Measurements from ENCODE around the gene IL1RAP.
"Not testable (repeated sequence)": the region's sequence is repeated elsewhere in the genome, so short reads cannot be mapped to it uniquely, and the experiment has no call there.

Gene IL1RAP

DNA sequence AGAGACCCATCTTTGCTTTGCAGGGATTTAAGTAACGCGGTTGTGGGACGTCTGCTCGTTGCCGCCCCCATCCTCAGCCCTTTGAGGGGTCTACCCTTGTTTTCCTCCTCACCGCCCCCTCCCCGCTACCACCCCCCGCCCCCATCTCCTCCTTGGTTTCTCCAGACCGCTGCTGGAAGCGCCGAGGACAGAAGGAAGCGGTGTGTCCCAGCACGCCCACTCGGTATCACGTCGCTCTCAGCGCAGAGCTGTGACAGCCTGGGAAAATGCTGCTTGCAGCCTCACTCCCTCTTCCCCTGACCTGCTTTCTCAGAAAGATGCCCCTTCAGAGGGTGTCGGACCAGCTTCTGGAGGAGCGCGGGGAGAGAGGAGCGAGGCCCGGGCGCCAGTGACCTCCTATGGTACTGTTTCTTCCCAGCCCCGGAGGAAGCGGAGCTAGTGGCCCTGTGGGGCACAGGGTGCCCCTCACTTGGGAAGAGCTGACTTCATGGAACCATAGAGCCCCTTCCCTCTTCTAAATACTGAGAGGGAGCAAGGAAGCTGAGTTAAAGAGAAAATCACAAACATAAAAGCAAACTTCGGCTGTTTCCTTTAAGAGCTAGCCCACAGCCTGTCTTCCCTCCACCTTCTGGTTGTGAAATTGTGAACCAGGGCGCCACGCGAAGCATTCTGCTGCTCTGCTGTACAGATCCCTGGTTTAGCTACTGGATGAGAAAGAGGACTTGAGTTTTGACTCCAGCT is 698 bp downstream of the IL1RAP start:
- FAIRE-seq: no peak

- no peak for FAIRE-seq
Observed at GRCh38 chr3:190516416-190516815, 2.5 kb downstream of the IL1RAP start.

GRCh38 chr3:190517687-190518086 is 3.8 kb downstream of the IL1RAP start:
- no peak for FAIRE-seq

DNA sequence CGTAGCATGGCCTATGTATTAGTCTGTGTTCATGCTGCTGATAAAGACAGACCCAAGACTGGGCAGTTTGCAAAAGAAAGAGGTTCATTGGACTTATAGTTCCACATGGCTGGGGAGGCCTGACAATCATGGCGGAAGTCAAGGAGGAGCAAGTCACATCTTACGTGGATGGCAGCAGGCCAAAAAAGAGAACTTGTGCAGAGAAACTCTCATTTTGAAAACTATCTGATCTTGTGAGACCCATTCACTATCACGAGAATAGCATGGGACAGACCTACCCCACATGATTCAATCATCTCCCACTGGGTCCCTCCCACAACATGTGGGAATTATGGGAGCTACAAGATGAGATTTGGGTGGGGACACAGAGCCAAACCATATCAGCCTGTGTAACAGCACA is 4.6 kb downstream of the IL1RAP start:
- FAIRE-seq: not testable (repeated sequence)

- FAIRE-seq: no peak
Observed at GRCh38 chr3:190519886-190520285, 6.0 kb downstream of the IL1RAP start.

DNA sequence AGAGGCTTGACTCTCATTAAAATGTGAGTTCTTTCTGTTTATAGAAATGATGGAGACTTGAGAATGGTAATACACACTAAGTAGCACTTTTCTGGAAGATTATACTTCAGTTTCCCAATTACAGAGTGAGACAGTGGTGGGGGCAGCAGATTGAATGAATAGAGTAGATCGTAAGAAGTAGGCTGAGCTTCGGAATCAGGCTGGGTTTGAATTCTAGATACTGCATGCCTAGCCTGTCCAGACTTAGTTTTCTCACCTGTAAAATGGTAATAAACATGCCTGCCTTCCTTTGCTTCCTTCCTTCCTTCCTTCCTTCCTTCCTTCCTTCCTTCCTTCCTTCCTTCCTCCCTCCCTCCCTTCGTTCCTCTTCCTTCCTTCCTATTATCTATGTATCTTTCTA is 8.1 kb downstream of the IL1RAP start:
- FAIRE-seq: no peak

DNA sequence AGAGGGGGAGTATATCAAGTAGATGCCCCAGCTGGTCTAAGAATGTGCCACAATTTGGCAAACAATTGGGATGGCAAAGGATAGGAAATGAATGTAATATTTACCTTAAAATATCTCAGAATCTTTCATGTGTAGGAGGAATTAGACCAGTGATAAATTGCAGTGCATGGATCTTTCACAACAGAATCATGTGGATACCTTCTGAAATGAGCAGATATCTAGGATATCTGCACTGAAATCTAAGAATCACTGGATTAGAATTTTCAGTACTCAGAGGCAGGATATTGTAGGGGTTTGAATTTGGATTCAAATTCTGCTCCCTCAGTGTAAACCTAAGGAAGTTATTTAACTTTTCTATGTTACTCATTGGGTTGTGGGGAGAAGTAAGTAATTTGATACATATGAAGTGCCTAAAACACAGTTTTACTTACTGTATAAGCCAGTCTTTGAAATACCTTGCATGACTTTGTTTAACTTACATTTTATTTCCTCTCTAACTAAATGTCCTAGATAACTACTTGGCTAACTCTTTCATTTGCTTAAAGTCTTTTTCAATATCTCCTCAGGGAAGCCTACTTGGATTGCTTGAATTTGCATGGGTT is 8.8 kb downstream of the IL1RAP start:
- FAIRE-seq: no peak

- FAIRE-seq: peak; percentile 47
Observed at GRCh38 chr3:190524942-190525341, 11.1 kb downstream of the IL1RAP start.

- FAIRE-seq: no peak
Observed at GRCh38 chr3:190525634-190526033, 11.7 kb downstream of the IL1RAP start.

DNA sequence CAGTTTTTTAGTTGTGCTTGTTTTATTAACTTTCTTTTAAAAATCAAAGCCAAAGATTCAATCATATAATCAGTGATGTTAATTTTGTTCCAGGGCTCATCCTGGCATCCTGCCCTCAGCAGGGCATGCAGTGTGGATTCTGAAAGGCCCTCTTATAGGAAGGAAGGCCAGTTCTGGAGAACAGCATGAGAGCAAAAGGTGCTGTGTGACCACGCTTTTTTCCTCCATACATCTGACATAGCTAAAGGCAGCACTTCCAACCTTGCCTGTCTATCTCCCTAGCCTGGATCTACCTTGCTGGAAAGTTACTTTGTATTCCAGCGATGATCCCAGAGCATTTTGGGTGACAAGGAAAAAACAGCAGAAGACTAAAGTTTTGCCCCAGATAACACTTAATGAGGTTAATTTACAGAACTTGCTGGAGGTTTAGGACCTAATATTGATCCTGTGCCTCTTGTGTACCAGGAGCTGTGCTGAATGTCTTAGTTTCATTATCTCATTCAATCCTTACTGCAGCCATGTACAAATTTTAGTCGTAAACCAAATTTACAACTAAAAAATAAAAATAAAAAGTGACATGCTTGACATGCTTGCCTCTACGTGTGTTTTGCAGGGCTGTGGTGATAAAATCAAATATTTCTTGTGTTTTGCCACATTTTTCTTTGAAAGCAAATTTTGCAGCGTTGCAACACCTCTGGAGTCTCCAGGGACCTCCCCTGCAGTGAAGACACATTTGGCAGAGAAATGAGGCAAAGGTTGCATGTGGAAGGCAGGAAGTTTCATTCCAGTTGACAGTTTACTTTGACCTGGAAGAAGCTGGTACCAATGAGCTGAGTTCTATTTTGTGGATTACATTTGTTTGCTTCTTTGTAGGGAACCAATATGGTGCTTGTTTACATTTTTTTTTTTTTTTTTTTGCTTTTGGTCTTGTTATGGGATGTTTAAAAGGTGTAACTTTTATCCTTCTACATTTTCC is 13.2 kb downstream of the IL1RAP start:
- no peak for FAIRE-seq

DNA sequence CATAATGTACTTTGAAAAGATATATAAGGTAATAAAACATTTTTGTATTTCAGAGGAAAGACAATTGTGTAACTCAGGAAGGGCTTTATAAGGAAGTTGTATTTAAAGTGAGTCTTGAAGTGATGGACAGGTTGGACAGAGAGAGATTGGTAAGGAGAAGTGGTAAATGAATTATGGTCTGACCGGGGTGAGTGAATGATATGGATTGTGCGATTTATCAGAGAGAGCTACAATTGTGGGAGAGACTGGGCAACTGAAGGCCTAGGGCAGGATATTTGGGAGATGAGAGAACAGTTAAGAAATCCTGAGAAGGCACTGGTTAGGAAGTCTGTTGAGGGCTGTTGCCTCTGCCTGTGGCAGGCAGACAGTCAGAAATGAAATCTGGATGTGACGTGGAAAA is 14.8 kb downstream of the IL1RAP start:
- FAIRE-seq: no peak

- no peak for FAIRE-seq
Observed at GRCh38 chr3:190531406-190531805, 17.5 kb downstream of the IL1RAP start.

DNA sequence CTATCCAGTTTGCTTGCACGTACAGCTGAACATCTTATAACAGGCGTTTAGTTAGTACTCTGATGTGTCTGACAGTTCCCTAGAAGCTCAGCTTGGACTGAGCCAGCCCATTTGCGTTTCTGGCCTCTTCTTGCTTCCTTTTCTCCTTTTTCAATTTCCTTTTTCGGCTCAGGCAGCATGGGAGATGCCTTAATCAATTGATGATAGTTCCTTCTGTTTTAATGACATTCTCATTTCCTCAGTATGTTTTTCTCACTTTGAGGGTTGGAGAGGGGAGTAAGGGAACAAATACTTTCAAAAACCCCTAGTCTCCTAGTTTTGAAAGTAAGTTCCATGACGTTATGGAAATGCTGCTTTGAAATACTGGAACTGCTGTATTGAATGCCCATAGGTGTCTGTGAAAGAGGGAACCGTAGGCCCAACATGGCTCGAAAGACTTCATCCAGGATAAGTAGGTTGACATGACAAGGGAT is 18.9 kb downstream of the IL1RAP start:
- FAIRE-seq: no peak

GRCh38 chr3:190533511-190534281 is 19.8 kb downstream of the IL1RAP start:
- FAIRE-seq: no peak

DNA sequence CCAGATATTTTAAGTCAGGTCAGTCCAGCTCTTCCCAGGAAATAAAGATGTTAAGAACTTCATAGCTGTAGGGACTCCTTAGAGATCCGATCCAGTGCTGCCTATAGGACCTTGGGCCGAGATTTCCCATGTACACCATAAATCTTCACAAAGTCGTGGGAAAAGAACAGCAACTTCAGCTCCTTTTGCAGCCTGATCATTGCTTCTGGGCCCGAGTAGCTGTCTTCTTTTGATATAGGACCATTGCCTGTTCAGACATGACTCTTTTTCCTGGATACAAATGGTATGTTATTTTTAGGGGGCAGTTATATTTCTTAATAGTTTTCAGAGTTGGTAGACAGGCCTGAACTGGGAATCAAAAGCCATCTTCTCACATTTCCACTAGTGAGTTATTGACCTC is 20.5 kb downstream of the IL1RAP start:
- FAIRE-seq: no peak

DNA sequence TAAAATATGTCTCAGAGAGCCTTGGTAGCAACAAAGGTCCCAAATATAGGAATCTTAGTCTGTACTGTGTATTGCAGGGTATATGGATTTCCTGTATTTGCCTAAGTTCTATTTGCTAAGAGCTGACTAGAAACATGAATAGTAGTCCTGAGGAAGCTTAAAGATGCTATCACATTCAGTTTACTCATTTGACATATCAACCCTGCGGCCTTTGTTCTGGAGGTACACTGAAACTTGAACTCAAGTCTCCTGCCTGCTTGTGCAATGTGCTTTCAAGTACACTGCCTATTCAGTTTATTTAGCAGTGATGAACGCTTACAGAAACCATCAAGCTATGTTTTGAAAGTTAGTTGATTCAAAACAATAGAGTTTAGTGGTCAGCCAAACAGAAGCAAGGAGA is 21.1 kb downstream of the IL1RAP start:
- FAIRE-seq: no peak

- no peak for FAIRE-seq
Observed at GRCh38 chr3:190537146-190537545, 23.3 kb downstream of the IL1RAP start.

- no peak for FAIRE-seq
Observed at GRCh38 chr3:190538288-190538687, 24.4 kb downstream of the IL1RAP start.

GRCh38 chr3:190539526-190539925 is 25.6 kb downstream of the IL1RAP start:
- FAIRE-seq: peak; percentile 55

DNA sequence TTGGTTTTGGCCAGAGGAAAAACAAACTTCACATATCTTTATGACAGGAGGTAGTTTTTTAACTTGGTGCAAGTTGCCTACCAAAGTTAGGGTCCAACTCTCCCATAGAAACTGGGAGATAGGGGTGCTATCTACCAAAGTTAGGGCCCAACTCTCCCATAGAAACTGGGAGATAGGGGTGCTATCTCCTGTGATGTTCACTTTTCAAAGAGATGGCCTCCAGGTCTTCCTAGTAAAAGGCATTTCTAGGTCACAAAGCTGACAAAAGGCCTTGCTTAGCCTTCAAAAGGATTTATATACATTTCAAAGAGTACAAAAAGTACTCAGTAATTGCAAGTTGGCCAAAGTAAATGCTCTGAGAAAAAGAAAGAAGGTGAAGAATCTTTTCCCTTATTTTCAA is 27.1 kb downstream of the IL1RAP start:
- FAIRE-seq: no peak

GRCh38 chr3:190541560-190541959 is 27.7 kb downstream of the IL1RAP start:
- FAIRE-seq: no peak

DNA sequence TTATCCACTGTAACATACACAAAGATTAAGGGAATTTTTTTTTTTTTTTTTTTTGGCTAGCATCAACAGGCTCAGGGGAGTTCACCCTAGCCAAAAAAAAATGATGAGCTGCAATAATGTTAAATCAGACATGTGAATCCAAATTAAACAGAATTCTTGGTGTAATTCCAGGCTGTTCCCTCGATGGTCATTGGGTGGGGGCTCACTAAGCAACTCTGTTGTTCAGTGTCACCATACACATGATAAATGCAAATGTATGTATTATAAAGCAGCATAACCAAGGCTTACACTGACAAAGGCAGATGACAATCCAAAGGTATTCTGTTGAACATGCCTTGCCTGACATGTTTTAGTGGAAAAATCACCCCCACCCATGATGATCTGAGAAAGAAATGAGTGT is 29.0 kb downstream of the IL1RAP start:
- no peak for FAIRE-seq

GRCh38 chr3:190543671-190544070 is 29.8 kb downstream of the IL1RAP start:
- no peak for FAIRE-seq
